ENCODE measurements around the gene CLEC12A.

CLEC12A gene

DNA sequence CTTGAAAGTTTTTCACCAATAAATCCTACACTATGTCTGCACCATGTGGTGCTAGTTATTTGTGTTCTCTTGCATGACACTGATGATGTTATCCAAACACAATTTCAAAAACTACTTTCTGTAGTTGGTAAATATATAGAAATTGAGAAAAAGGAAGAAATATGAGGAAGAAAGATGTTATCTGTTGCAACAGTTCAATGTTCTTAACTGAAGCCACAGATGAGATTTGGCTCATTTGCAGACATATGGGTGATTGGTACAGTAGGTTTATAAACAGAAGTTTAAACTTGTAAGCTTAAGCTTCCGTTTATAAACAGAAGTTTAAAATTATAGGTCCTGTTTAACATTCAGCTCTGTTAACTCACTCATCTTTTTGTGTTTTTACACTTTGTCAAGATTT is at the start of gene CLEC12A:
Gene CLEC12A, plus strand, starts transcription at position 229 of the 400 bp plus-strand sequence. CDS start 188 bp downstream, outside the sequence.
- no peak for DNase-seq (ENCODE audit: low read depth in 2 of 2)
- TF ChIP-seq, protein P1, sequence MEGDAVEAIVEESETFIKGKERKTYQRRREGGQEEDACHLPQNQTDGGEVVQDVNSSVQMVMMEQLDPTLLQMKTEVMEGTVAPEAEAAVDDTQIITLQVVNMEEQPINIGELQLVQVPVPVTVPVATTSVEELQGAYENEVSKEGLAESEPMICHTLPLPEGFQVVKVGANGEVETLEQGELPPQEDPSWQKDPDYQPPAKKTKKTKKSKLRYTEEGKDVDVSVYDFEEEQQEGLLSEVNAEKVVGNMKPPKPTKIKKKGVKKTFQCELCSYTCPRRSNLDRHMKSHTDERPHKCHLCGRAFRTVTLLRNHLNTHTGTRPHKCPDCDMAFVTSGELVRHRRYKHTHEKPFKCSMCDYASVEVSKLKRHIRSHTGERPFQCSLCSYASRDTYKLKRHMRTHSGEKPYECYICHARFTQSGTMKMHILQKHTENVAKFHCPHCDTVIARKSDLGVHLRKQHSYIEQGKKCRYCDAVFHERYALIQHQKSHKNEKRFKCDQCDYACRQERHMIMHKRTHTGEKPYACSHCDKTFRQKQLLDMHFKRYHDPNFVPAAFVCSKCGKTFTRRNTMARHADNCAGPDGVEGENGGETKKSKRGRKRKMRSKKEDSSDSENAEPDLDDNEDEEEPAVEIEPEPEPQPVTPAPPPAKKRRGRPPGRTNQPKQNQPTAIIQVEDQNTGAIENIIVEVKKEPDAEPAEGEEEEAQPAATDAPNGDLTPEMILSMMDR (IDR thresholded peaks at IDR 0.05; ENCODE audit: low read depth, low read length), result no peak
- no peak within 1 kb of the TSS for H3K4me3 ChIP-seq (replicated peaks in 1 of 2; ENCODE audit: low read depth in 2 of 2, low read length in 2 of 2)

DNA sequence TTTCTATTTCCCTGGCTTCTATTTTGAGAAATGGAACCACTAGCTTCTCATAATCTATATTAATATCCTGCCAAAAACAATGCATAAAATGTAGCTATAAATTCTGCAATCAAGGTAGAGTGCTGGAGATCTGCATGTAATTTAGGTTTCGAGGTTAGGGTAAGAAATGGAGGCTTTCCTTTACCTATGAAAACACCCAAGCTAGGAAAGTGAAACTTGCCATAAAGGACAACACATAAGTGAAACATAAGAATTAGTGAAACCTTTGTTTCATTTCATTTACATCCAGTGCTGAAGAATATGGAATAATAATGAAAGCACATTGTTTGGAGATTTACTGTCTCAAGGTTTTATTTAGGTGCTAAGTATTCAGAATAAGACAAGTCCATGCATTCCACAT is 48.8 kb upstream of the CLEC12A start:
- TF ChIP-seq, protein P1 (IDR thresholded peaks at IDR 0.05; ENCODE audit: low read depth, low read length), result no peak
- DNase-seq (ENCODE audit: low read depth in 2 of 2), result no peak
- no peak overlapping the region for H3K4me3 ChIP-seq (replicated peaks in 1 of 2; ENCODE audit: low read depth in 2 of 2, low read length in 2 of 2)

DNA sequence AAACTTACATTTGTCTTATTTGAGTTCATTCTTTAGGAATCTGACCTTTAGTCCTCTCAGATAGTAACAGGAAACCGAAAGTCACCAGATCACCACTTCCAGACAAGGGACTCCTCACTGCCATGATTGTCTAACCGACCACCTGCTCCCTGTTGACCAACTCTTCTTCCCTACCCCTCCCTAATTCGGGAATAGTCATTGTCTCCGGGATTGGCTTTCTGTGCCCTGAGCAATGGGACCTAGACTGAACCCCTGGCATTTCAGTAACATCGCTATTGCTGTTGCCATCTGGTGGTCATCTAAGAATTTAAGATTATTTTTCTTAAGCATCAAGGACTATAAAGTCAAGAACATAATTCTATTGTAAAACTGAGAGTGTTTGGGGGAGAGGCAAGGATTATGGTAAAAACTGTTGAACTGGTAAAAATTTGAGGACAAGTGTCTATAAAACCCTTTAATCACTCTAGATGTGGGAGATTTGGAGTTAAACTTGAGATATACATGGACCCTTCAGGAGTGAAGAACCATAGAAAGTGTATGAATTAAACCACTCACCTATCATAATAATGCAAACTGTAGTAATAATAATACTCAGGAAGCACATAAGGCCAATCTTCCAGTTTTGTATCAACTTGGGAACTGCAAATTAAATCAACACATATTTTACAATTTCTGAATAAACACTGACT is 45.4 kb upstream of the CLEC12A start:
- DNase-seq (ENCODE audit: low read depth in 2 of 2), result peak; percentile 62 to 68
- H3K4me3 ChIP-seq (replicated peaks in 1 of 2; ENCODE audit: low read depth in 2 of 2, low read length in 2 of 2), result no peak overlapping the region
- TF ChIP-seq, protein P1 (IDR thresholded peaks at IDR 0.05; ENCODE audit: low read depth, low read length), result peak; percentile 37

DNA sequence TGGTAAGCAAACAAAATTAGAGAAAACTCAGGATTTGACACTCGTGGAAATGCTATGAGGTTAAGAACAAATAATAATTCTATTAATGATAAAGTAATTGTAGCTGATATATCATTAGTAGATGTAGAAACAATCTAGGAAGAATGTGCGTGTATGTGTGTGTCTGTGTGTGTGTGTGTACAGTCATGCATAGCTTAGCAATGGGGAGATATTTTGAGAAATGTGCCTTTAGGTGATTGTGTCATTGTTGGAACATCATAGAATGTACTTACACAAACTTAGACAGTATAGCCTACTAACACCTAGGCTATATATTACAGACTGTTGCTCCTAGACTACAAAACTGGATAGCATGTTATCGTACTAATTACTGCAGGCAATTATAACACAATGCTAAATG is 44.3 kb upstream of the CLEC12A start:
- no peak overlapping the region for H3K4me3 ChIP-seq (replicated peaks in 1 of 2; ENCODE audit: low read depth in 2 of 2, low read length in 2 of 2)
- TF ChIP-seq, protein P1 (IDR thresholded peaks at IDR 0.05; ENCODE audit: low read depth, low read length), result no peak
- DNase-seq (ENCODE audit: low read depth in 2 of 2), result no peak

DNA sequence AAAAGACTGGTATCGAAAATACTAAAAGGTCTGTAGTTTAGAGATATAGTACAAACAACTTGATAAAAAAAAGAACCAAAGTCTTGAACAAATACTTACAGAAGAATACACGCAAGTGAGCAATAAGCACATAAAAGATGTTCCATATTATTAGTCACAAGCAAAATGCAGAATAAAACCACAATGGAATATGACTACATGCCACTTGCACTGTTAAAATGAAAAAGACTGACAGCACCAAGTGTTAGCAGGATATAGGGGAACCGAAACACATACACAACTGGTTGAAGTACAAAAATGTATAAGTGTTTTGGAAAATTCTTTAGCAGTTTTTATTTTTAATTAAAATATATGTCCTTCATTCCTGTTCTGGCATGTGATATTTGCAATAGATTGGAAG is 42.6 kb upstream of the CLEC12A start:
- no peak for DNase-seq (ENCODE audit: low read depth in 2 of 2)
- TF ChIP-seq, protein P1 (IDR thresholded peaks at IDR 0.05; ENCODE audit: low read depth, low read length), result no peak
- no peak overlapping the region for H3K4me3 ChIP-seq (replicated peaks in 1 of 2; ENCODE audit: low read depth in 2 of 2, low read length in 2 of 2)

DNA sequence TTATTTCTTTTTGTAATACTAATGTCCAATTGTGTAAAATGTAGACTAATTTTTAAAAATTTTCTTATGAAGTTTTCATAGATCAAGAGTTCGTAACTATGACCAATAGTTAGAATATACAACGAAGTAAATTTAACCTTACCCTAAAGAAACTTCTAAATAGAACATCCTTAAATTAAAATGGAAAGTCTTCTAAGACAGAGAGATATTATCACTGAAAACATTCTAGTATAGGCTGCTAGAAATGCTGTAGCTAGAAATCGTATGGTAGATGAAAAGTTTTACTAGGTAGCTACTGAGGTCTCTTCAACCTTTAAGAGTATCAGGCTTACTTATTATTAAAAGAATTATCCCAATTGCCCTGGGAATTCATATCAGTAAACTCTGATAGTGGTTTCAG is 40.0 kb upstream of the CLEC12A start:
- DNase-seq (ENCODE audit: low read depth in 2 of 2), result no peak

More for the DNA sequence above, 40.0 kb upstream of the CLEC12A start:
- no peak overlapping the region for H3K4me3 ChIP-seq (replicated peaks in 1 of 2; ENCODE audit: low read depth in 2 of 2, low read length in 2 of 2)
- TF ChIP-seq, protein P1 (IDR thresholded peaks at IDR 0.05; ENCODE audit: low read depth, low read length), result no peak

All from cardiac fibroblast (primary cell).